Umbilical cord (tissue), 2 donors: ENCODE results near the gene WDR47. TPM values are rescaled to one million over a fixed set of nuclear protein-coding genes. Genes with fewer than 3 reads are reported as not detected.
A peak's percentile ranks its signal among the peaks of the same experiment; 100 is the strongest.

Experiments used
- DNase-seq: peaks from one replicate; pipeline ENCODE4 v3.0.0-alpha.2; 2015; ENCODE audit warnings: low spot score
- total RNA-seq: library from RNA; depleted of rRNA; stranded (reverse); fragments of >200 nt; gene quantifications from one replicate; pipeline ENCODE4 v1.2.3, GENCODE V29; 2014; ENCODE audit warnings: low replicate concordance; ENCODE audit not compliant: insufficient read depth

The WDR47 gene
- 17.1 TPM for total RNA-seq

- DNase-seq: peak; percentile 94
Measured at GRCh38 chr1:109041621-109042468, at the start of gene WDR47. Gene WDR47, minus strand, starts transcription at chr1:109042102. Its CDS starts 18,590 bp downstream, at chr1:109023512.

DNA sequence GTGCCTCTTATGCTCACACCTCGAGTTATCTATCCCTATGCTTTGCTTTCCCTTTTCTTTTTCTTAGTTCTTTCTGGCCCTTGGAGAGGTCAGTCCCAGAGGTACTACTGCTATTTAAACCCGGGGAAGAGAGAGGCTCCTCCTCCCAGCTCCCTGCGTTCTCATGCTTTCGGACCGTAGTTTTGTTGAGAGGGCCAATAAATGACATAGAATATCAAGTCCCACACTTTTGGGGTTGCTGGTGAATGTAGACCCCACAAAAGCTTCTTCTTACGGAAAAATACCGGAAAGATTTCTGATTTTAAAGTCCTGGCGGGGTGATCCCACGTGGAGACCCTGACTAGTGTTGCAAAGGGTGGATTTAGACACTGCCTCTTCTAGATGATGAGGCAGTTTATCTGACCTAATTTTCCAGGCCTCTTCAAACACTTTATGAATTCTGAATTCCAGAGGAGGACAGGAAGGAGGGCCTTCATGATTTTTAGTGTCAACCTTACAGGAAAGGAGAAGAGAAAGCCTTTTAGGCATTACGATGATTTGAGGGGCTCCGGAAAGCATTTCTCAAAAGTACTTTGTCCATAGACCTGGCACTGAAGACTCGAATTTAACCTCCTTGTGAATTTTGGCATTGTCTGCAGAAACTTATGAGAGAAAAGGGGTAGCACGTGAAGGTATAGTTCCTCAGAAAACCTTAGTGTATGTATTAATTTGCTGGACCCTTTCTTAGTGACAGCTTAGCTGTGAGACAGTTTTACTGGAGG lies 49.4 kb upstream of the WDR47 start:
- DNase-seq: no peak

GRCh38 chr1:109090196-109091077 lies 48.5 kb upstream of the WDR47 start, which contains the start of gene TMEM167B:
Gene TMEM167B, plus strand, starts transcription at chr1:109090764. Its CDS starts 109 bp downstream, at chr1:109090873.
- DNase-seq: peak; percentile 98

GRCh38 chr1:109089242-109090015 lies 47.5 kb upstream of the WDR47 start:
- DNase-seq: peak; percentile 54

DNA sequence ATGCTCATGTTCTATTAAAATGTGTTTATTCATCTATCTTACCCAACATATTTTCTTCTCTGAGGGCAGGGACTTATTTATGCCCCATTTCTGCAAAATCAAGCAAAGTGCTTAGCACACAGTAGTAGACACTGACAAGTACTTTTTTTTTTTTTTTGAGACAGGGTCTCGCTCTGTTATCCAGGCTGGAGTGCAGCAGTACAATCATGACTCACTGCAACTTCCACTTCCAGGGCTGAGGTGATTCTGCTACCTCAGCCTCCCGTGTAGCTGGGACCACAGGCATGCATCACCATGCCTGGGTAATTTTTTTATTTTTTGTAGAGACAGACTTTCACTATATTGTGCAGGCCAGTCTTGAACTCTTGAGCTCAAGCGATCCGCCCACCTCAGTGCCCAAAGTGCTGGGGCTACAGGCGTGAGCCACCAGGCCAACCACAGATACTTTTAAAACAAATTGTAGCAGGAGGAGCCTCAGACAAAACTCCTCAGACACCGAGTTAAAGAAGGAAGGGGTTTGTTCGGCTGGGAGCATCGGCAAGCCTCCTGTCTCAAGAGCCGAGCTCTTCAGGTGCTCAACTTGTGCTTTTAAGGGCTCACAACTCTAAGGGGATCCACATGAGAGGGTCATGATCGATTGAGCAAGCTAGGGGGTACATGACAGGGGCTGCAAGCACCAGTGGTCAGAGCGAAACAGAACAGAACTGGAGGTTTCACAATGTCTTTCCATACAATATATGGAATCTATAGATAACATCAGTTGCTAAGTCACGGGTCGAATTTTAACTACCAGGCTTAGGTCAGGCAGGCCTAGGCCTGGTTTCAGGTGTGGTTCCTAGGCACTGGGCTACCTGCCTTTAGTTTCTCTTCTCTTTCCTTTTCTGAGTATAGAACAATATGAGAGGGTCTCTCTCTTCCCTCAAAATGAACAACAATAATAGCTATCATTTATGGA lies 42.9 kb upstream of the WDR47 start:
- no peak for DNase-seq

GRCh38 chr1:109083923-109084322 lies 42.0 kb upstream of the WDR47 start:
- no peak for DNase-seq

GRCh38 chr1:109083501-109083900 lies 41.6 kb upstream of the WDR47 start:
- DNase-seq: no peak

- DNase-seq: no peak
Measured at GRCh38 chr1:109080441-109081082, 38.7 kb upstream of the WDR47 start.

GRCh38 chr1:109079240-109079622 lies 37.3 kb upstream of the WDR47 start:
- DNase-seq: no peak

DNA sequence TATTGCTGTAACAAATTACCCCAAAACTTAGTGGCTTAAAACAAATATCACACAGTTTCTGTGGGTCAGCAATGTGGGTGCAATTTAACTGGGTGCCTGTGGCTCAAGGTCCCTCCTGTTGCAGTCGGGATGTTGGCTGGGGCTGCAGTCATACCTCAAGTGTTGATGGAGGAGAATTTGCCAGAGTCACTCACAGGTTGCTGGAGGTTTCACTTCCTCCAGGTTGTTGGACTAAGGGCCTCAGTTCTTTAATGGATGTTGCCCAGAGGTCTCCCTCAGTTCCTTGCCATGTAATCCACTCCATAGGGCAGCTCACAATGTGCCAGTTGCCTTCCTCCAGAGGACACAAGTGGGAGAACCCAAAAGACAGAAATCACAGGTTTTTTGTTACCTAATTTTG lies 36.4 kb upstream of the WDR47 start:
- no peak for DNase-seq

- DNase-seq: peak; percentile 98
Measured at GRCh38 chr1:109075531-109076490, 33.9 kb upstream of the WDR47 start, which contains the start of gene TAF13. Gene TAF13, minus strand, starts transcription at chr1:109076003. Its CDS starts 56 bp downstream, at chr1:109075947.

DNA sequence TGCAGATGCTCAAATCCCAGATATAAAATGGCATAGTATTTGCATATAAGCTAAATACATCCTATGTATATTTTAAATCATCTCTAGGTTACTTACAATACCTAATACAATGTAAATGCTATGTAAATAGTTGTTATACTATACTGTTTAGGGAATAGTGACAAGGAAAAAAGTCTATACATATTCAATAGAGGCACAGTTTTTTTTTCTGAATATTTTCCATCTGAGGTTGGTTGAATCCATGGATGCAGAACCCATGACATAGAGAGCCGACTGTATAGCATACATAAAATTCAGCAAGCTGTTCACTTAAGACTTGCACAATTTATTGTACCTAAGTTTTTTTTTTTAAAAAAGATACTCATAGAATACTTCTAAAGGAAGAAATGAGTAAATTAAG lies 27.4 kb upstream of the WDR47 start:
- DNase-seq: no peak

GRCh38 chr1:109067883-109068282 lies 26.0 kb upstream of the WDR47 start:
- no peak for DNase-seq

GRCh38 chr1:109065137-109065536 lies 23.2 kb upstream of the WDR47 start:
- DNase-seq: no peak

GRCh38 chr1:109061183-109061582 lies 19.3 kb upstream of the WDR47 start:
- DNase-seq: no peak

DNA sequence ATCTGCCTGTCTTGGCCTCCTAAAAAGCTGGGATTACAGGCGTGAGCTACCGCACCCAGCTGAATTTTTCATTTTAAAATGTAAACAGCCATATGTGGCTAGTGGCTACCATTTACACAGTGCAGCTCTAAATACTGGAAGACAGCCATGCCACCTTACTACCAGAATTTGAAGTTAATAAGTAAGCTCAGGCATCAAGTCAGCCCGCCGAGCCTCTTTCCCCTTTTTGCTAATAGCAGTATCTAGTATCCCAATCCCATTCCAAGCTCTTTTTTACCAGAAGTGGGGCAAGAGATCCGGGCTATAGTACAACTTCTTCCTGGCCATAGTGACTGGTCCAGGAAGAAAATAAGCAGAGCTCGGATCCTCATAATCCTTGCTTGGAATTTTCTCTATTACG lies 18.8 kb upstream of the WDR47 start:
- no peak for DNase-seq

DNA sequence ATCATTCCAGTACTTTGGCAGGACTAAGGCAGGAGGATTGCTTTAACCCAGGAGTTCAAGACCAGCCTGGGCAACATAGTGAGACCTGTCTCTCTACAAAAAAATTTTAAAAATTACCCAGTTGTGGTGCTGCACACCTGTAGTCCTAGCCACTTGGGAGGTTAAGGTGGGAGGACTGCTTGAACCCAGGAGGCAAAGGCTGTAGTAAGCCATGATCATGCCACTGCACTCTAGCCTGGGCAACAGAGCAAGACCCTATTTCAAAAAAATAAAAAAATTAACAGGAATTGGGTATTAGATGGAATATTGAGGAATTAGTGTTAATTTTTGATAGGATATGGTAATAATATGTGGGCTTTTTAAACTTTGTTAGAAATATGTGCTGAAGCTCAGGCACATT lies 17.1 kb upstream of the WDR47 start:
- DNase-seq: no peak

DNA sequence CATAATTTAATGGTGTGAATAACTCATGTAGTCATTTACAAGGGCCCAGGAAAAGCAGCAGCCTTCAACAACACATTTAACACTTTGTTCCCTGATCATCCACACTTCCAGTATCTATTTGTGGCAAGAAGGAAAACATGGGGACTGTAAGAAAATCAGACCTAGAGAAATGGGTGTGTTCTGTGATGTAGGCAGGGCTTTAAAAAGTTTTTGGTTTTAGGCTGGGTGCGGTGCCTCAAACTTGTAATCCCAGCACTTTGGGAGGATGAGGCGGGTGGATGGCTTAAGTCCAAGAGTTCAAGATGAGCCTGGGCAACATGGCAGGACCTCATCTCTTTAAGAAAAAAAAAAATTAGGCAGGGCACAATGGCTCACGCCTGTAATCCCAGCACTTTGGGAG lies 14.2 kb upstream of the WDR47 start:
- no peak for DNase-seq
